ENCODE data around the gene FHL2.

FHL2 gene

GRCh38 chr2:105421053-105421452 is 22.2 kb upstream of the FHL2 start:
- DNase-seq = no peak

- DNase-seq = no peak
These were observed 19.7 kb upstream of the FHL2 start for GRCh38 chr2:105418522-105418921.

GRCh38 chr2:105417857-105418436 is 19.1 kb upstream of the FHL2 start:
- DNase-seq = no peak

- no peak for DNase-seq
These were observed 17.3 kb upstream of the FHL2 start for GRCh38 chr2:105416156-105416555.

- no peak for DNase-seq
These were observed 16.2 kb upstream of the FHL2 start for GRCh38 chr2:105415007-105415406.

GRCh38 chr2:105413206-105413605 is 14.4 kb upstream of the FHL2 start:
- DNase-seq = no peak

- DNase-seq = no peak
These were observed 13.7 kb upstream of the FHL2 start for GRCh38 chr2:105412584-105412983.

GRCh38 chr2:105411720-105412407 is 13.0 kb upstream of the FHL2 start:
- no peak for DNase-seq

- DNase-seq = no peak
These were observed 11.7 kb upstream of the FHL2 start for GRCh38 chr2:105410554-105410953.

- no peak for DNase-seq
These were observed 10.9 kb upstream of the FHL2 start for GRCh38 chr2:105409717-105410116.

- DNase-seq = no peak
These were observed 9.3 kb upstream of the FHL2 start for GRCh38 chr2:105407946-105408743.

- no peak for DNase-seq
These were observed 7.4 kb upstream of the FHL2 start for GRCh38 chr2:105406221-105406620.

GRCh38 chr2:105405291-105405690 is 6.4 kb upstream of the FHL2 start:
- no peak for DNase-seq

GRCh38 chr2:105404736-105405135 is 5.9 kb upstream of the FHL2 start:
- DNase-seq = no peak

GRCh38 chr2:105403783-105404698 is 5.2 kb upstream of the FHL2 start:
- DNase-seq = no peak

- no peak for DNase-seq
These were observed 4.5 kb upstream of the FHL2 start for GRCh38 chr2:105403241-105403782.

GRCh38 chr2:105402809-105403208 is 4.0 kb upstream of the FHL2 start:
- DNase-seq = no peak

- no peak for DNase-seq
These were observed 3.0 kb upstream of the FHL2 start for GRCh38 chr2:105401867-105402266.

- no peak for DNase-seq
These were observed 1.3 kb upstream of the FHL2 start for GRCh38 chr2:105400138-105400540.

- DNase-seq = no peak
These were observed 483 bp upstream of the FHL2 start for GRCh38 chr2:105399207-105399861.

- no peak for DNase-seq
These were observed 907 bp downstream of the FHL2 start for GRCh38 chr2:105397953-105398335.

GRCh38 chr2:105397025-105397722 is 1.7 kb downstream of the FHL2 start:
- no peak for DNase-seq

All from NCI-H748 treated with DMSO at 0.1 percent for 48 hours (cell line).